ENCODE results near the gene CCT3. TPM values are rescaled to one million over a fixed set of nuclear protein-coding genes. Genes with fewer than 3 reads are reported as not detected.

The CCT3 gene
- total and polyA plus RNA-seq, 10 of the 15 experiments (the other 5 are each of a cell fraction or from before 2014, with no cell fraction given), result 319 to 585 (median 427) TPM

DNA sequence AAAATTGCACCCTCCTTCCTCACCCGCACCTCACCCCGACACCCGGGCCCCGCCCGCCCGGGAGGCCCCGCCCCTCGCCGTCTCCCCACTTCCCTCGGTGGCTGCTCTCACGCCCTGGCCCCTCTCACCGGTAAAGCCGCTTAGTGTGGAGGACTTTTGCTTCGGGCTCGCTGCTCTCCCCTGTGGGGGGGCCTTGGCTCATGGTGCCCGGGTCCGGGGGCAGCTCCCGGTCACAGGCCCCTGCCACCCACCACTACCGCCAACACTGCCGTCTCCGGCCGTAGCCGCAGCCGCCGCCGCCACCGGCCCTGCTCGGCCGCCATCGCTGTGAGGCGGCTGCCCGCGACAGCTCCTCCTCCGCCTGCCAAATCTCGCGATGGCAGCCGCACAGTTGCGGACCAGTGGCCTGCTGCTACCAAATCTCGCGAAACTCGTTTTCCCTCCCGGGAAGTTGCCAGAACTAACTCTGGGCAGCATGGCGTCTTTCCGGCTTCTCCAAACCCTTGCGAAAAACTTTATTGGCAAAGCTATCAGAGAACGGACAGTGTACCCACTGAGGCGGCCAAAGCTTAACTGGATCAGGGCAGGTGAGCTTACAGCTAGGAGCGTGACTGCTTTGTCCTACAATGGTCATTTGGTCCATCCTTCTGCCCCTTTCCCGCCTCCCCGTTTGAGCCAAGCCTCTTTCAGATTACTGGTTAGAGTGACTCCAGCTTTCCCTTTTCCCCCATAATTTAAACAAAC lies 55.4 kb downstream of the CCT3 start, which contains the start of gene SMG5 (continued):
- TF ChIP-seq ZNF207 (IDR thresholded peaks at IDR 0.05; ENCODE audit: borderline replicate concordance), result peak; percentile 98
- peak; percentile 70; the same call in 1 of the 2 replicates for TF ChIP-seq ZNF24 (IDR thresholded peaks at IDR 0.05)
- TF ChIP-seq ZNF592 (IDR thresholded peaks at IDR 0.05), result no peak
- TF ChIP-seq RB1 (IDR thresholded peaks at IDR 0.05; ENCODE audit: borderline replicate concordance), result peak; percentile 80; the same call in 1 of the 2 replicates
- TF ChIP-seq SMAD1 (IDR thresholded peaks at IDR 0.05; ENCODE audit: low read depth, partially characterized antibody), result no peak
- TF ChIP-seq CHD4 (IDR thresholded peaks at IDR 0.05), result no peak
- peak; percentile 67 for TF ChIP-seq ATF7 (IDR thresholded peaks at IDR 0.05; ENCODE audit: low read depth)
- TF ChIP-seq E4F1 (IDR thresholded peaks at IDR 0.05; ENCODE audit: borderline replicate concordance, partially characterized antibody), result peak; percentile 48
- TF ChIP-seq SP1 (IDR thresholded peaks at IDR 0.05; ENCODE audit: low read depth, low read length), result peak; percentile 37
- TF ChIP-seq, protein P1, sequence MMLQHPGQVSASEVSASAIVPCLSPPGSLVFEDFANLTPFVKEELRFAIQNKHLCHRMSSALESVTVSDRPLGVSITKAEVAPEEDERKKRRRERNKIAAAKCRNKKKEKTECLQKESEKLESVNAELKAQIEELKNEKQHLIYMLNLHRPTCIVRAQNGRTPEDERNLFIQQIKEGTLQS (IDR thresholded peaks at IDR 0.05; ENCODE audit: borderline replicate concordance, extremely low read depth, low read depth, low read length), result peak; percentile 50; the same call in 1 of the 2 replicates
- no peak; the same call in 1 of the 2 replicates for TF ChIP-seq ZBTB33 (IDR thresholded peaks at IDR 0.05)
- no peak for TF ChIP-seq JUNB (IDR thresholded peaks at IDR 0.05)
- 0 out of 2 replicates have a peak, but pooled peaks have one; percentile 38 for TF ChIP-seq PAX8 (IDR thresholded peaks at IDR 0.05)
- TF ChIP-seq, protein P2, sequence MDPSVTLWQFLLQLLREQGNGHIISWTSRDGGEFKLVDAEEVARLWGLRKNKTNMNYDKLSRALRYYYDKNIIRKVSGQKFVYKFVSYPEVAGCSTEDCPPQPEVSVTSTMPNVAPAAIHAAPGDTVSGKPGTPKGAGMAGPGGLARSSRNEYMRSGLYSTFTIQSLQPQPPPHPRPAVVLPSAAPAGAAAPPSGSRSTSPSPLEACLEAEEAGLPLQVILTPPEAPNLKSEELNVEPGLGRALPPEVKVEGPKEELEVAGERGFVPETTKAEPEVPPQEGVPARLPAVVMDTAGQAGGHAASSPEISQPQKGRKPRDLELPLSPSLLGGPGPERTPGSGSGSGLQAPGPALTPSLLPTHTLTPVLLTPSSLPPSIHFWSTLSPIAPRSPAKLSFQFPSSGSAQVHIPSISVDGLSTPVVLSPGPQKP (IDR thresholded peaks at IDR 0.05; ENCODE audit: low read depth, low read length), result peak; percentile 92
- peak; percentile 100 for TF ChIP-seq CHD2 (IDR thresholded peaks at IDR 0.05; ENCODE audit: borderline replicate concordance, low read depth, low read length)
- TF ChIP-seq HDAC2 (IDR thresholded peaks at IDR 0.05), result no peak

Measured in GM12878 (cell line).